Activated CD4-positive, alpha-beta memory T cell treated with anti-CD3 and anti-CD28 coated beads, Interleukin-2, amount 10 ng/mL, durations not matched to agents 7 days and 5 days (primary cell): ENCODE measurements around the gene NTNG2. TPM values are rescaled to one million over a fixed set of nuclear protein-coding genes. Genes with fewer than 3 reads are reported as not detected.

ENCODE experiments used
- CTCF ChIA-PET: fragments of 350-600 bp; sonication (Branson Sonifier 250); formaldehyde crosslinking; loops from one replicate; lab custom pipeline; 2021; ENCODE audit warnings: antibody characterized with exemption, inconsistent platforms; lab: Charles Lee
- POLR2A ChIA-PET: fragments of 350-600 bp; sonication (Branson Sonifier 250); formaldehyde crosslinking; loops from one replicate; lab custom pipeline; 2021; ENCODE audit warnings: antibody characterized with exemption; lab: Charles Lee
- DNase-seq: peaks from one replicate; pipeline ENCODE4 v3.0.0-alpha.2; 2020
- H3K27ac Mint-ChIP-seq: one replicate; pipeline ENCODE4 v1.8.0; 2021; ENCODE audit warnings: mild to moderate bottlenecking, mixed read lengths
- H3K27me3 Mint-ChIP-seq: one replicate; pipeline ENCODE4 v1.8.0; 2021; ENCODE audit warnings: mixed read lengths
- H3K36me3 Mint-ChIP-seq: one replicate; pipeline ENCODE4 v1.8.0; 2021; ENCODE audit warnings: low read depth, mixed read lengths
- H3K4me1 Mint-ChIP-seq: one replicate; pipeline ENCODE4 v1.8.0; 2021; ENCODE audit warnings: mixed read lengths
- H3K4me3 Mint-ChIP-seq: one replicate; pipeline ENCODE4 v1.8.0; 2021; ENCODE audit warnings: mild to moderate bottlenecking, mixed read lengths
- H3K9me3 Mint-ChIP-seq: one replicate; pipeline ENCODE4 v1.8.0; 2021; ENCODE audit warnings: mixed read lengths
- total RNA-seq, 2 experiments: library from RNA; stranded (reverse); gene quantifications; one replicate each; pipeline ENCODE4 v1.2.3, GENCODE V29; 2021

Gene NTNG2
- total RNA-seq, 2 experiments from 2014 or later: 5.9 to 7.3 TPM

GRCh38 chr9:132274861-132275260 is 113.0 kb downstream of the NTNG2 start:
- Mint-ChIP-seq H3K27ac (no peak overlapping the region), H3K9me3 (no peaks in the 10 kb centered on the region), H3K27me3 (no peaks in the 10 kb centered on the region), H3K4me3 (no peak overlapping the region), H3K36me3 (peaks cover 90% of the 10 kb centered on the region), H3K4me1 (no peaks in the 10 kb centered on the region)
- ChIA-PET CTCF (interaction anchor here (1.5 to 1.8 kb wide), 2 partner anchors 16 to 22 kb away, joined by 6 to 7 read pairs; no protein-coding TSS in a partner anchor), POLR2A (no interaction called here)
- no peak for DNase-seq

DNA sequence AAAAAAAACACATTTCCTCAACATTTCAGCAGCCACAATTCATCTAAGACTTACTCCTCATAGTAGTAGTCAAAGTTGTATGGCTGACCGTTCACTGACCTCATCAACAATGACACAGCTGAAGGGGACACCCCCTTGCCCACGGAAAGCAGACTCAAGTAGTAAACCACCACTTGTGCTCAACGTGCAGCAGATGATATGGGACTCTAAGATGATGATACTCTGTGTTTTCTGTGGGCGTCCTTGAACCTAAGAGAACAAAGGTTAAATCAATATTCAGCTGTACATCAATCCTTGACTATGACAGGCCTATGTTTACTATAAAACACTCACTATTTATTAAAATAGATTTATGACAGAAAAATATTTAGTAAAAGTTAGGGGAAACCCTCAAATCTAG is 121.3 kb downstream of the NTNG2 start:
- H3K27ac Mint-ChIP-seq: no peak overlapping the region
- no peak overlapping the region for H3K4me3 Mint-ChIP-seq
- no peaks in the 10 kb centered on the region for H3K4me1 Mint-ChIP-seq
- peaks cover 65% of the 10 kb centered on the region for H3K36me3 Mint-ChIP-seq
- no peaks in the 10 kb centered on the region for H3K27me3 Mint-ChIP-seq
- no peak for DNase-seq
- no peaks in the 10 kb centered on the region for H3K9me3 Mint-ChIP-seq
- ChIA-PET POLR2A (no interaction called here), CTCF (no interaction called here)

DNA sequence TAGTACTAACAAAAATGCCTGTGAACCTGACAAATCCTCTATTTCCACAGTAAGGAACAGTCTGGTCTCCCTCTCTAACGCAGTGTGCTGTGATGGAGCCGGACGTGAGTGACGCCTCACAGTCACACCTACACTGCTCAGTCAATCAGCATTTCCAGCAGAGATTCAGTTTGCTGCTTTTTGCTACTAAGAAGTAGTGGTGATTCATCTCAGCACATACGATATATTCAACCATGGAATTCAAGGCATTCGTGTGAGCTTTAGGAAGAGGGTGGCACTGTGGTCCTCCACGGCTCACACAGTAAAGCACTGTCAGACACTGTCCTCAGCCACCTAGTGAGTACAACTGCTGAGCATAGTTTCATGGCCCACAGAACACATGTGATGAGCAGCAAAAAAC is 122.0 kb downstream of the NTNG2 start:
- ChIA-PET CTCF (no interaction called here), POLR2A (no interaction called here)
- DNase-seq: no peak
- Mint-ChIP-seq H3K36me3 (peaks cover 64% of the 10 kb centered on the region), H3K9me3 (no peaks in the 10 kb centered on the region), H3K4me1 (peaks cover 7% of the 10 kb centered on the region), H3K27ac (no peak overlapping the region), H3K27me3 (no peaks in the 10 kb centered on the region), H3K4me3 (no peak overlapping the region)

GRCh38 chr9:132287256-132287760 is 125.5 kb downstream of the NTNG2 start:
- H3K9me3 Mint-ChIP-seq: no peaks in the 10 kb centered on the region
- peaks cover 12% of the 10 kb centered on the region for H3K4me1 Mint-ChIP-seq
- H3K4me3 Mint-ChIP-seq: no peak overlapping the region
- no peak overlapping the region for H3K27ac Mint-ChIP-seq
- CTCF ChIA-PET: interaction anchor here (1.3 kb wide), 1 partner anchor 19 kb away, joined by 3 read pairs; no protein-coding TSS in a partner anchor
- POLR2A ChIA-PET: no interaction called here
- no peaks in the 10 kb centered on the region for H3K27me3 Mint-ChIP-seq
- no peak for DNase-seq
- H3K36me3 Mint-ChIP-seq: peaks cover 53% of the 10 kb centered on the region

DNA sequence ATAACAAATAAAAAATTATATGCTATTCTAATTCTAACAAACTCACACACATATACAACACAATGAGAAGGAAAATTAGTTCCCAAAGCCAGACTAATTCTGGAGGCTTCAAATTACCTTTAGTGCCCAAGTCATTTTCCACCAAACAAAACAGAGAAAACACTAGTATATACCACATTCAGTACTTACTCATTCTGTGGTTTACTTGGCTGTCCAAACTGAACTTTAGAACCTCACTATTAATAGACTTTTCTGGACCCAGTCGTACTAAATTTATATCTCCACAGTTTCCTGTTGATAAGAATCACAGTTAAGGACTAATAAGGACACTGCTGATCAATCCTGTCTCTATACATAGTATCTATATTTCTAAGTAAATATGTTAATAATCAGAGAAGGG is 126.5 kb downstream of the NTNG2 start:
- peaks cover 18% of the 10 kb centered on the region for H3K4me1 Mint-ChIP-seq
- ChIA-PET POLR2A (no interaction called here), CTCF (no interaction called here)
- DNase-seq: no peak
- no peak overlapping the region for H3K4me3 Mint-ChIP-seq
- no peaks in the 10 kb centered on the region for H3K9me3 Mint-ChIP-seq
- no peaks in the 10 kb centered on the region for H3K27me3 Mint-ChIP-seq
- peak overlapping the region; percentile 34 for H3K27ac Mint-ChIP-seq
- H3K36me3 Mint-ChIP-seq: peaks cover 50% of the 10 kb centered on the region

DNA sequence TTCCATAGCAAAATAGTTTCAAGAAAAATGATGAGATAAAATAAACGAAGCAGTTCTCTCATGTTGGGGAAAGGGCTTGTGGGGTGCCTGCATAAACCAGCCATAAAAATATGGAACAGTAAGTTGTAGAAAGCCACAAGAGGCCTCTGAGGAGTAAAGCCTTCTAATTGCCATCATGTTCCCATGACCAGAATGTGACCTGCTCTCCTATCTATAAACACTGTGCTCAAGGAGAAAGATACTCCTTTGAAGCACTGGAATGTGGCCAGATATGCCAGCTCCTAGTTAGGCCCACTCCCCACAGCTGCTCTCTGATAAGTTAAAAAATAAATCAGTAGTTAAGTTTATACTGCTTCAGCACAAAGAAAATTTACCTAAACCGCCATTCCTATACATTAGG is 127.1 kb downstream of the NTNG2 start:
- Mint-ChIP-seq H3K27ac (no peak overlapping the region), H3K4me3 (no peak overlapping the region), H3K36me3 (peaks cover 47% of the 10 kb centered on the region), H3K9me3 (no peaks in the 10 kb centered on the region), H3K27me3 (no peaks in the 10 kb centered on the region), H3K4me1 (peaks cover 20% of the 10 kb centered on the region)
- POLR2A ChIA-PET: no interaction called here
- DNase-seq: no peak
- CTCF ChIA-PET: interaction anchor here (1.2 kb wide), 1 partner anchor 20 kb away, joined by 3 read pairs; no protein-coding TSS in a partner anchor

- peaks cover 26% of the 10 kb centered on the region for H3K4me1 Mint-ChIP-seq
- DNase-seq: no peak
- H3K27me3 Mint-ChIP-seq: no peaks in the 10 kb centered on the region
- POLR2A ChIA-PET: interaction anchor here (1.2 kb wide), 1 partner anchor 61 kb away, joined by 3 read pairs; no protein-coding TSS in a partner anchor
- H3K4me3 Mint-ChIP-seq: no peak overlapping the region
- peaks cover 63% of the 10 kb centered on the region for H3K36me3 Mint-ChIP-seq
- CTCF ChIA-PET: no interaction called here
- no peak overlapping the region for H3K27ac Mint-ChIP-seq
- H3K9me3 Mint-ChIP-seq: no peaks in the 10 kb centered on the region
Measured at GRCh38 chr9:132293145-132293721, 131.4 kb downstream of the NTNG2 start.

Other genes with a start within 250 kb of the NTNG2 start
- gene MED27, start 82.2 kb upstream of the NTNG2 start, total RNA-seq: 10 to 100 TPM; 22.6 to 23.4 TPM
- 10 to 100 TPM; 63.7 to 69.4 TPM for gene SETX, start 192.9 kb downstream of the NTNG2 start, total RNA-seq
- 10 to 100 TPM; 24.5 to 26.1 TPM for gene TTF1, start 244.8 kb downstream of the NTNG2 start, total RNA-seq
- not detected for gene CFAP77, start 248.2 kb downstream of the NTNG2 start, total RNA-seq